ENCODE data around the gene PTER.

DNA sequence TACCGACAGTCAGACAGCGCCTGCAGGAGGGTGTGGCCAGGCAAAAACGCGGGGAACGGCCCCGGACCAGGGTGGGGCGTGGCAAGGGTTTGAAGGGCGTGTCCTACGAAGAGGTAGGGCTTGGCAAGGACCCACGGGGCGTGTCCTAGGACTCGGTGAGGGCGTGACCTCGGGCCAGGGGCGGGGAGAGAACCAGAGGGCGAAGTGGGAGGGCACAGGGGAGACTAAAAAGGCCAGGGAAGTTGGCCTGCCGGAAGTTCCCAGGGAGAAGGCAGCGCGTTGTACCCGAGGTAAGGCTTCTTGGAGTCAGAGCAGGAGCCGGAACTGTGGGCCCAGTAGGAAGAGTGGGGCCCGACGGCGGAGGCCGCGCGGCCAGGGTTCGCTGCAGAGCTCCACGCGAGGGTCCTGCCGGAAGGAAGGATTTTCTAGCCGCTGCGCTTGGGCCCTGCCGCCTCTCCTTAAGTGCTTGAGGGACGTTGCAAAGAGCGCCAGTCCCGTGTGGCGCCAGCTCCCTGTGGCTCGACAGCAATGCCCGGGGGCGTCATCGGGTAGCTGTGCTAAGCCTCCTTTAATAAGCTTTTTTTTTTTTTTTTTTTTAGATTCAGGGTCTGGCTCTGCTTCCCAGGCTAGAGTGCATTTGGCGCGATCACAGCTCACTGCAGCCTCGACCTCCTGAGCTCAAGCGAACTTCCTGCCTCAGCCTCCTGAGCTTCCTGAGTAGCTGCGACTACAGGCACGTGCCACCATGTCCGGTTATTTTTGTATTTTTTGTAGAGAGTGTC is at the start of gene PTER:
- TF ChIP-seq CTCF (IDR thresholded peaks at IDR 0.05; ENCODE audit: insufficient read depth, low read depth, low read length) = no peak
- TF ChIP-seq EZH2 (IDR thresholded peaks at IDR 0.05; ENCODE audit: insufficient read depth, low read length) = no peak

Data from astrocyte (in vitro differentiated cells and primary cell).